ENCODE data around the gene CNOT3.
A peak's percentile ranks its signal among the peaks of the same experiment; 100 is the strongest.

The CNOT3 gene

DNA sequence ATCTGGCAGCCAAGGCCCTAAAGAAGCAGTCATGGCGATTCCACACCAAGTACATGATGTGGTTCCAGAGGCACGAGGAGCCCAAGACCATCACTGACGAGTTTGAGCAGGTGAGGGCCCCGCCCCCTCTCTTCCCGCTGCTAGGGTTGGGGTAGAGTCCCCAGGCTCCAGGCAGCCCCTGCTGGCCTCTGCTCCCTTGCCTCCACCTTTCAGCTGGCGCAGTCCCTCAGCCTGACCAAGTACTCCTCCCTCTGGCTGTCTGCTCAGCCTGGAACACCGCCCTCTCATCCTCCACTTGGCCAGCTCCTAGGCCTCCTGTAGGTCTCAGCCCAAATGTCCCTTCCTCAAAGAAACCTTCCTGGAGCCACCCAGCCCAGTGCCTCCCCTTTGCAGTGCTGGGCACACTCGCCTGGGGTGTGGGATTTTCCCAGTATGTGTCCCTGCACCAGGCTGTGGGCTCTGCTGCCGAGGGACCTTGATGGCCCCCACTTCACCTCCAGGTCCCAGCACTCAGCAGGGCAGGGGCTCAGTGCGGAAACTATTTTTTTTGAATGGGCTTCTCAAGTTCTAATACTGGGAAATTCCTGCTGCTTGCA, 16.3 kb downstream of the CNOT3 start:
- no peak overlapping the region for H3K9ac ChIP-seq (ENCODE audit: low read depth, low read length)
- peaks cover 86% of the 10 kb centered on the region for H3K36me3 ChIP-seq (ENCODE audit: control insufficient read depth, insufficient read depth, low read length)
- H3K27ac ChIP-seq (ENCODE audit: low read depth, low read length) = no peak overlapping the region
- no peaks in the 10 kb centered on the region for H3K4me1 ChIP-seq (ENCODE audit: control insufficient read depth, insufficient read depth, low read length)
- H3K4me3 ChIP-seq (ENCODE audit: low read depth, low read length) = no peak overlapping the region
- H3K9me3 ChIP-seq (ENCODE audit: control insufficient read depth, insufficient read depth, low read length) = no peaks in the 10 kb centered on the region
- no peaks in the 10 kb centered on the region for H3K27me3 ChIP-seq (ENCODE audit: control insufficient read depth, insufficient read depth, low read length)

GRCh38 chr19:54154603-54155345, 17.2 kb downstream of the CNOT3 start:
- H3K4me3 ChIP-seq (ENCODE audit: low read depth, low read length) = no peak overlapping the region
- H3K27me3 ChIP-seq (ENCODE audit: control insufficient read depth, insufficient read depth, low read length) = no peaks in the 10 kb centered on the region
- H3K36me3 ChIP-seq (ENCODE audit: control insufficient read depth, insufficient read depth, low read length) = peaks cover 76% of the 10 kb centered on the region
- no peak overlapping the region for H3K9ac ChIP-seq (ENCODE audit: low read depth, low read length)
- no peaks in the 10 kb centered on the region for H3K4me1 ChIP-seq (ENCODE audit: control insufficient read depth, insufficient read depth, low read length)
- no peak overlapping the region for H3K27ac ChIP-seq (ENCODE audit: low read depth, low read length)
- H3K9me3 ChIP-seq (ENCODE audit: control insufficient read depth, insufficient read depth, low read length) = no peaks in the 10 kb centered on the region

DNA sequence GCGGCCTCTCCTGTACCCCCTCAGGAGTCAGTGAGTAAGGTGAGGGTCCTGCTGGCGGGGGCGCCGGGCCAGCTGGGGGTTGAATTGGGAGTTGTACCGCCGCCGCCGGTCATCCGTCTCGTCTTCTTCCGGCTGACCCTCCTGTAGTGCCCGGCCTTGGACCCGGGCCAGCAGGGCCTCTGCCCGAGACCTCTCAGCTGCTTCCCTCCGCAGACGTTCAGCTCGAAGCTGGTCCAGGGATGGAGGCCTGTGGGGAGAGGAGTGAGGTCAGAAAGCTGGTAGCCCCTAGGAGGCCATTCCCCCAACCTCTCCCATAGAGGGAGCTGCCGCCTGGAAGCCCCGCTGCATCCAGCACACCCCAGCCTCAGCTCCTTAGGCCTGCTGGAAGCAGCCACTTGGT, 18.1 kb downstream of the CNOT3 start:
- Histone ChIP-seq H3K27me3 (ENCODE audit: control insufficient read depth, insufficient read depth, low read length) (no peaks in the 10 kb centered on the region), H3K4me1 (ENCODE audit: control insufficient read depth, insufficient read depth, low read length) (0 out of 2 replicates have a peak, but pooled peaks cover 4% of the 10 kb centered on the region), H3K36me3 (ENCODE audit: control insufficient read depth, insufficient read depth, low read length) (peaks cover 67% of the 10 kb centered on the region), H3K4me3 (ENCODE audit: low read depth, low read length) (no peak overlapping the region), H3K9me3 (ENCODE audit: control insufficient read depth, insufficient read depth, low read length) (no peaks in the 10 kb centered on the region), H3K27ac (ENCODE audit: low read depth, low read length) (no peak overlapping the region), H3K9ac (ENCODE audit: low read depth, low read length) (no peak overlapping the region)

DNA sequence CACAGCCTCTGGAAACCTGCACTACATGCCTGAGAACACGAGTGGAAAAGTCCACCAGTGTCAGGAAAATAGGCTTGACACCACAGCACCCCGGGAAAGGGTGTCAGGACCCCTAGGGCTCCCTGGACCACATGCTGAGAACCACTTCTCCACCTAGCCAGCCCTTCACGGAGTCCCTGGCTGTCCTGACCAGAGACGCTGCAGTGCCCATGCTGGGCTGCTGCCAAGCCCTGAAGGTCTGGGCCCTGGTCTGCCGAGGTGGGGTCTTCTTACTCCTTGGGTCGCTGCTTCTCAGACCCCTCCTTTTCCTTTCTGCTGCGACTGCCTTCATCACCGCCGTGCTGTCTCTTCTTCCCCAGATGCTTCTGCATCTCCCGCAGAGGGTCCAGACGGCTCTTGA, 18.9 kb downstream of the CNOT3 start:
- Histone ChIP-seq H3K27ac (ENCODE audit: low read depth, low read length) (no peak overlapping the region), H3K4me1 (ENCODE audit: control insufficient read depth, insufficient read depth, low read length) (0 out of 2 replicates have a peak, but pooled peaks cover 7% of the 10 kb centered on the region), H3K9ac (ENCODE audit: low read depth, low read length) (no peak overlapping the region), H3K27me3 (ENCODE audit: control insufficient read depth, insufficient read depth, low read length) (no peaks in the 10 kb centered on the region), H3K4me3 (ENCODE audit: low read depth, low read length) (no peak overlapping the region), H3K9me3 (ENCODE audit: control insufficient read depth, insufficient read depth, low read length) (no peaks in the 10 kb centered on the region), H3K36me3 (ENCODE audit: control insufficient read depth, insufficient read depth, low read length) (peaks cover 61% of the 10 kb centered on the region)

- H3K9ac ChIP-seq (ENCODE audit: low read depth, low read length) = no peak overlapping the region
- H3K36me3 ChIP-seq (ENCODE audit: control insufficient read depth, insufficient read depth, low read length) = peaks cover 57% of the 10 kb centered on the region
- H3K4me3 ChIP-seq (ENCODE audit: low read depth, low read length) = no peak overlapping the region
- H3K27ac ChIP-seq (ENCODE audit: low read depth, low read length) = no peak overlapping the region
- H3K4me1 ChIP-seq (ENCODE audit: control insufficient read depth, insufficient read depth, low read length) = 0 out of 2 replicates have a peak, but pooled peaks cover 9% of the 10 kb centered on the region
- H3K27me3 ChIP-seq (ENCODE audit: control insufficient read depth, insufficient read depth, low read length) = no peaks in the 10 kb centered on the region
- H3K9me3 ChIP-seq (ENCODE audit: control insufficient read depth, insufficient read depth, low read length) = no peaks in the 10 kb centered on the region
Observed at GRCh38 chr19:54156953-54157352, 19.4 kb downstream of the CNOT3 start.

DNA sequence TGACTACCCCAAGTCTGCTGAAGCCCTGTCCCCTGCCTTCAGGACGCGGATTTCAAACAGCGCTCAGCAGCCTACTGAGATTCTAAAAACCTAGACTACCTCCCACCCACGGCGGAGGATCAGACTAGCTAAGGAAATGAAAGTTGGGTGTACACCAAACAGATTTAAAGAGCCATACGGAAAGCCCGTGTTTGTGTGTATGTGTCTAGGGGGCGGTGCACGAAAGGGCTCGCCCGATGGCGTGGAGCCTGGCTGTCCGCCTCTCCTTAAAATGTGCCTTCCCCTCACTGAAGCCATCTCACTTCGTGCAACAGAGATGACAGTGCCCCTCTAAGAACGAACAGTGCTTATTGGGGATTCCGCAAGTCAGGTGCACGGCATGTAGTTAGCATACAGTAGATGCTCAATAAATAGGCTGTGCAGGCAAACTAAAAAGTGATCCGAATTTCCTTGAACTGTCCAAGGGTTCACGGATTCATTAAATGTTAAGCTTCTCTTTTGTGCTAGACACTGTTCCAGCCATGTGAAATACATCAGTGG, 21.3 kb downstream of the CNOT3 start:
- Histone ChIP-seq H3K36me3 (ENCODE audit: control insufficient read depth, insufficient read depth, low read length) (peaks cover 38% of the 10 kb centered on the region), H3K4me1 (ENCODE audit: control insufficient read depth, insufficient read depth, low read length) (peaks cover 14% of the 10 kb centered on the region; the same call in 1 of the 2 replicates), H3K9ac (ENCODE audit: low read depth, low read length) (peak overlapping the region; percentile 82), H3K9me3 (ENCODE audit: control insufficient read depth, insufficient read depth, low read length) (no peaks in the 10 kb centered on the region), H3K27me3 (ENCODE audit: control insufficient read depth, insufficient read depth, low read length) (peaks cover 6% of the 10 kb centered on the region), H3K27ac (ENCODE audit: low read depth, low read length) (peak overlapping the region; percentile 93), H3K4me3 (ENCODE audit: low read depth, low read length) (peak overlapping the region; percentile 86)

GRCh38 chr19:54159352-54160181, 22.0 kb downstream of the CNOT3 start, which contains the start of gene LENG1:
Gene LENG1 (minus strand): TSS chr19:54159721. CDS start chr19:54159695, 26 bp downstream.
- Histone ChIP-seq H3K36me3 (ENCODE audit: control insufficient read depth, insufficient read depth, low read length) (peaks cover 31% of the 10 kb centered on the region), H3K27ac (ENCODE audit: low read depth, low read length) (peak within 1 kb of the TSS; percentile 93), H3K4me1 (ENCODE audit: control insufficient read depth, insufficient read depth, low read length) (peaks cover 14% of the 10 kb centered on the region; the same call in 1 of the 2 replicates), H3K9ac (ENCODE audit: low read depth, low read length) (peak within 1 kb of the TSS; percentile 82), H3K27me3 (ENCODE audit: control insufficient read depth, insufficient read depth, low read length) (peaks cover 6% of the 10 kb centered on the region), H3K9me3 (ENCODE audit: control insufficient read depth, insufficient read depth, low read length) (no peaks in the 10 kb centered on the region), H3K4me3 (ENCODE audit: low read depth, low read length) (peak within 1 kb of the TSS; percentile 86)

GRCh38 chr19:54160182-54160811, 22.7 kb downstream of the CNOT3 start:
- peak overlapping the region; percentile 58 for H3K9ac ChIP-seq (ENCODE audit: low read depth, low read length)
- no peaks in the 10 kb centered on the region for H3K9me3 ChIP-seq (ENCODE audit: control insufficient read depth, insufficient read depth, low read length)
- peaks cover 6% of the 10 kb centered on the region for H3K27me3 ChIP-seq (ENCODE audit: control insufficient read depth, insufficient read depth, low read length)
- peak overlapping the region; percentile 82 for H3K4me3 ChIP-seq (ENCODE audit: low read depth, low read length)
- H3K4me1 ChIP-seq (ENCODE audit: control insufficient read depth, insufficient read depth, low read length) = peaks cover 14% of the 10 kb centered on the region; the same call in 1 of the 2 replicates
- H3K27ac ChIP-seq (ENCODE audit: low read depth, low read length) = peak overlapping the region; percentile 80
- peaks cover 24% of the 10 kb centered on the region for H3K36me3 ChIP-seq (ENCODE audit: control insufficient read depth, insufficient read depth, low read length)

DNA sequence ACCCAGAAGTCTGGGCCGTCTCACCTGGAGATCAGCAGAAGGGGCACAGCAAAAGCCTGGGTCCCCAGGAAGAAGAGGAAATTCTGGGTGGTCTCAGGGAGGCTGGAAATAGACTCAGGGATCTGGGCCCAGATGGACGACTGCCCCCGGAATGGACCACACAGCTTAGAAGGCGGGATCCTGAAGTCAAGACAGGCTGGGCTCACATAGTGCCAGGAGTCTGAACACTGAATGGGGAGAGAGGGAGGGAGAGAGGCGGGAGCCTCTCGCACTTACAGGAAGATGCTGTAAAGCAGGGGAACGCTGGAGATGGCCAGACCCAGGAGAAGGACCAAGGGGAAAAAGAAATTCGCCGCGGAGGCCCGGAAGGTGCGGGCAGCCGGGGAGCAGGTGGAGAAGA, 23.3 kb downstream of the CNOT3 start:
- H3K9me3 ChIP-seq (ENCODE audit: control insufficient read depth, insufficient read depth, low read length) = no peaks in the 10 kb centered on the region
- peaks cover 6% of the 10 kb centered on the region for H3K27me3 ChIP-seq (ENCODE audit: control insufficient read depth, insufficient read depth, low read length)
- peaks cover 14% of the 10 kb centered on the region; the same call in 1 of the 2 replicates for H3K4me1 ChIP-seq (ENCODE audit: control insufficient read depth, insufficient read depth, low read length)
- H3K9ac ChIP-seq (ENCODE audit: low read depth, low read length) = peak overlapping the region; percentile 58; the same call in 1 of the 2 replicates
- H3K4me3 ChIP-seq (ENCODE audit: low read depth, low read length) = peak overlapping the region; percentile 82
- peaks cover 19% of the 10 kb centered on the region for H3K36me3 ChIP-seq (ENCODE audit: control insufficient read depth, insufficient read depth, low read length)
- no peak overlapping the region for H3K27ac ChIP-seq (ENCODE audit: low read depth, low read length)

DNA sequence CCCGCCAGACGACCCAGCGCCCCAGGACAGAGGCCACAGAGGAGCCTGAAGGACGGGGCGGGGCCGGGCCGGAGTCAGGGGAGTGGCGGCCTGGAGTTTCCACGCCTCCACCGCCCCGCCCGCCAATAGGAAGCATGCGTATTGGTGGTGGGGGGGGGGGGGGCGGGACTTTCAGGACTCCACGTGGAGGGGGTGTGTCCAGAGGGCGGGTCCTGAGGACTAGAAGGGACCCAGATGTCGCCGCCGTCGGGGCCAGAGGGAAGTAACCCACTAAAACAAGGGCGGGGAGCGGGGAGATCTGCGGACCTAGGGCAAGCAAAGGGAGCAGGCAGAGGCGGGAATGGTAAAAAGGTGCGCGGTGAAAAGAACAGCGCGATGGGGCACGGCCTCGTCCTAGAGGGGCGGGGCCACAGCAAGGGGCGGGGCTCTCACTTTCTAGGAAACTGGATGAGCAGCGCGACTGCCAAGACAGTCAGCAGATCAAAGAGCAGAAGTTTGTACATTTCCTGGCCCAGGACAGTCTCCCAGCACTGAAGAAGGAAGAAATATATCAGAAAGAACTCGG, 24.8 kb downstream of the CNOT3 start:
- peaks cover 14% of the 10 kb centered on the region; the same call in 1 of the 2 replicates for H3K4me1 ChIP-seq (ENCODE audit: control insufficient read depth, insufficient read depth, low read length)
- H3K4me3 ChIP-seq (ENCODE audit: low read depth, low read length) = peak overlapping the region; percentile 74
- H3K9ac ChIP-seq (ENCODE audit: low read depth, low read length) = no peak overlapping the region
- H3K27me3 ChIP-seq (ENCODE audit: control insufficient read depth, insufficient read depth, low read length) = peaks cover 6% of the 10 kb centered on the region
- no peaks in the 10 kb centered on the region for H3K9me3 ChIP-seq (ENCODE audit: control insufficient read depth, insufficient read depth, low read length)
- no peak overlapping the region for H3K27ac ChIP-seq (ENCODE audit: low read depth, low read length)
- peaks cover 5% of the 10 kb centered on the region for H3K36me3 ChIP-seq (ENCODE audit: control insufficient read depth, insufficient read depth, low read length)

Data from HUES48 (cell line).